ENCODE data around the gene MAD1L1.

The MAD1L1 gene

DNA sequence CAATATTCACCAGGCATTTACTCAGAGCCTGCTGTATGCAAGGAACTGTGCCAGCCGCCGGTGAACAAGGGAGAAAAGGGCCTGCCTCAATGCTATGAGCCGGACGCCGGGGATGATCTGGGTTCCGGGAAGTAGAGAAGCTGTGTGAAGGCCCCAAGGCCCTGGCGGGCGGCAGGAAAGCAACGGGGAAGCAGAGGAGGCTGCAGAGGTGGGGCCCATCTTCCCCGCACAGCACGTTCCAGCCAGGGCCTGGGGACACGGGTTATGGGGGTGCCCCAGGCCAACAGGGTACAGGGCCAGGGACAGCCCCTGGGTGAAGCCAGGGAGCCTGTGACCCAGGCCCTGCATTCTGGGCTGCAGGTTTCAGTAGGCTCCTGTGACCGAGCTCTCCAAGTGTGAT is 179.3 kb downstream of the MAD1L1 start:
- DNase-seq, result no peak

DNA sequence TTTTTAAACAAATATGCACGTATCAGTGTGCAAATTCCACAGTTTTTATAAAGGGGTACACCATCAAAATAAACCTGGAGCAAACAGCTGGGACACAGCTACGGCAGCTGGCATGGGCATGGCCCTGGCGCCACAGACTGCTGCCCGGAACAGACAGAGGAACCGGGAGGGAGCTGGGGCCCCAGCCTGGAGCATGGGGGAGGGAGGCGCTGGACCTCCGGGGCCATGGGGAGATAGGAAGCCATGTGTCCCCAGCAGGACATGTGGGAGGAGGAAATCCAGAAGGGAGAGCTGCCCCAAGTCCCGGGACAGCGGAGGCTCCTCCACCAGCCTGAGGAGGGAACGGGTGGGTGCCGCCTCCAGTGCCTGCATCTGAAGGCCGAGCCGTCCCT is 180.1 kb downstream of the MAD1L1 start:
- no peak for DNase-seq

DNA sequence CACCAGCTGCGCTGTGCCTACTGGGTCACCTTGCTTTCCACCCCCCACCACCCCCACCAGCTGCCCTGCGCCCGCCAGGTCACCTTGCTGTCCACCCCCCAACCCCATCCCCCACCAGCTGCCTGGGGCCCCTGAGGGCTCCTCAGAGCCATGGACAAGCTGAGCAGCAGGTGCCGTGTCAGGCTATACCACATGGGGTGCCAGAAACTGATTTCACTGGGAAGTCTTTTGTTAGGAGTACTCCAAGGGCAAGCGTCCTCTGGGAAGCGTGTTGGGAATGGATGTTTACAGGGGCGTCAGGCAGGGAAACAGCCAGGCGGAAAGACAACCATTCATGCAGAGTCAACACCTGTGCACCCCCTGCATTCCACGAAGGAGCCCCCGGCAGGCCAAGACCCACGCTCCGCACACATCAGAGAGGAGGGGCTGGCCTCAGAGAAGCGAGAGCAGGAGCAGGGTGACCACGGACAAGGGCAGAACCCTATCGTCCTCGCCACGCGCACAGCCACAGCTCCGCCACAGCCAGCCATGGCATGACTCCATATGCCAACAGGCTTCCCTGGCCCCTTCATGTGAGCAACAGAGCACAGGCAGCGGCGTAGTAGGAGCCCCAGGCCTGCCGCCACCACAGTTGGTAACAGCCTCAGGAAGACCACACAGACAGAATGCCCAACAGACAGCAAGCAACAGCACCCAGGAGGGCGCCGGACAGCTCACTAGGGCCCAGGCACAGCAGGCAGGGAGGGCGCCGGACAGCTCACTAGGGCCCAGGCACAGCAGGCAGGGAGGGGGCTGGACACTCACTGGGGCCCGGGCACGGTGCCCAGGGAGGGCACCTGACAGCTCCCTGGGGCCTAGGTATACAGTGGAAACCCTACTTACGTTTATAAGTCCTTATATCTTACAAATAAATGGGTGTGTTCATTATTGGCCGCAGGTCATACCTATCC is 180.8 kb downstream of the MAD1L1 start:
- no peak for DNase-seq

DNA sequence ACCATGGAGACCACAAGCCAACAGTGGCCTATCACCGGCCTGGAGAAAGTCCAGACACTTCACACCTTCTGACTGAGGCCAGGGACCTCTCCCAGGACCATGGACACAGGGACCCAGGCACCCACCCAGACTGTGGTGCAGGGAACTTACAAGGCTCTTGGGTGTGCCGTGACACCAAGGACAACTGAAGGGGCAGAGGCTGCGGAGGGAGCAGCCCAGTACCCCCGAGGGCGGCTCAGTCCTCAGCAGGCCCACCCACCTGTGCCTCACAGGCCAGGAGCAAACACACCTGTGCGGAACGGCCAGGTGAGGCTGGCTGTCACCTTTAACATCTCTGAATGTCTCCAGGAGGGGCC is 182.3 kb downstream of the MAD1L1 start:
- DNase-seq, result no peak

DNA sequence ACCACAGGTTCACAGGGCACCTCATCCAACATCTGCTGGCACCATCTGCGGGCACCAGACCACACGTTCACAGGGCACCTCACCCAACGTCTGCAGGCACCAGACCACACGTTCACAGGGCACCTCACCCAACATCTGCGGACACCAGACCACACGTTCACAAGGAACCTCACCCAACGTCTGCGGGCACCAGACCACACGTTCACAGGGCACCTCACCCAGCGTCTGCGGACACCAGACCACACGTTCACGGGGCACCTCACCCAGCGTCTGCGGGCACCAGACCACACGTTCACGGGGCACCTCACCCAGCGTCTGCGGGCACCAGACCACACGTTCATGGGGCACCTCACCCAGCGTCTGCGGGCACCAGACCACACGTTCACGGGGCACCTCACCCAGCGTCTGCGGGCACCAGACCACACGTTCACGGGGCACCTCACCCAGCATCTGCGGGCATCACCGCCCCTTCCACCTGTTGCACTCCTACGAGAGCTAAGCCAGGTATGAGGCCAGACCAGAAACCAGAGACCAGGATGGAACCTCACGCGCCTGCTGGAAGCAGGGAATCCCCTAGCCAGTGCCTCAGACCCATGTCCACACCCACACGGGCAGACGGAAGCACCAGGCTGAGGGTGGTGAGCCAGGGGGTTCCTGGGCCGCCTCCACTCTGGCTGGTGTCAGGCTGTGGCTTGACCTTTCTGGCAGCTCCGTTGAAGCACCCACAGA is 182.8 kb downstream of the MAD1L1 start:
- DNase-seq, result peak; percentile 66

DNA sequence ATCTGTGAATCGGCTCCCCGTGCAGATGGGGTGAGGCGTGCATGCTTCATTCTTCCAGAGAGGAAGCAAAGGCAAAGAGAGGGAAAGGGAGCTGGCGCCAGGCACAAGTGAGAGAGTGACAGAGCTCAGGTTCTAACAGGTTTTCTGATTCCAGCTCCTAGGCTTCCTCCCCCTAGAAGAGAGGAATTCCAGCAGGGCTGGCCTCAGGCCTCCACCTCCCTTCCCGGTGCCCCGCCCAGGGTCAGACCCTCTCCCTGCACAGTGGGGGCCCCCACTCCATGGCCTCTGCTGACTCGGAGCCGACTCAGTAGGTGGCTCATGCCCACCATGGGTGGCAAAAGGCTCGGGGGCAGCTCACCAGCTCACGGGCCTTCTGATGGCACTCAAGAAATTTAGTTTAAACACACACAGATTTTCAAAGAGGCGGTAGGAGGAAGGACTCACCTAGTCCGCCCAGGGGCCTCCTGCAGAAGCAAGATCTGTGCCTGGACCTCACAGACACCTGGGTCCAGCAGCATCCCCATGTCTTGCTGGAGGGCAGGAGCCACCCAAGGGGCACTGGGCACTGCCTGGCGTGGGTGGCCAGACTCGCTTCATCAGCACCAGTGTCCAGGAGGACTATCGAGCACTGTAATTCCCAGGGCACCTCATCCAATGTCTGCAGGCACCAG is 183.5 kb downstream of the MAD1L1 start:
- DNase-seq, result no peak

DNA sequence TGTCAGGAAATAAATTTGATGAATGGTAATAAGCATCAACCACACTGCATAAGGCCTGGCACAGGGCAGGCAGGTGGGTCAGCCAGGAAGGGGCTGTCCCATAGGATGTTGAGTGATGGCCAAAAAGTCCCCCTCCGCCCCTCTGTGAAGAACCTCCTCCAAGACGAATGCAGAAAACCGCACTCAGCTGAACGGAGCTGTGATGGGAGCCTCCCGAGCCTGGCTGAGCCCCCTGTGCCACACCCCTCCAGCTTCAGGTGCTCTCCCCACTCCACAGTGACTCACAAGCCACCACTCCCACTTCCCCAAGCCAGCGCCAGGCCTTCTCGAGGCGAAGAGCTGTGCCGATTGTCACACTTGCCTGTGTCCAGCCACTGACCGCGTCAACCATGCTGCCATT is 184.2 kb downstream of the MAD1L1 start:
- DNase-seq, result no peak

DNA sequence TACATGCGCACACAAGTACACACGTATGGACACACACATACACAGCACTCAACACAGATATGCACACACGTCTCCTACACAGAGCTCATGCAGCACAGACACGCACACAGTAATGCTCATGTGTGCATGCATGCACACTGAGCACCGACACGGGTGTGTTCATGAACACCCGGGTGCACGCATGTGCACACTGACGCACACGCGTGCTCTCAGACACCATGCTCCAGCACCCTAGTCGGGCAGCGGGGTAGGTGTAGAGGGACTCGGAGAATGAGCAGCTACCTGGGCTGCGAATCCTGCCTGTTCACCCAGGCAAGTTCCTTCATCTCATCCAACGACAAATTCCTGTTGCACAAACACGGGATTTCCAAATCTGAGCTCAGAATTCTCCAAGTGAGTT is 184.7 kb downstream of the MAD1L1 start:
- no peak for DNase-seq

DNA sequence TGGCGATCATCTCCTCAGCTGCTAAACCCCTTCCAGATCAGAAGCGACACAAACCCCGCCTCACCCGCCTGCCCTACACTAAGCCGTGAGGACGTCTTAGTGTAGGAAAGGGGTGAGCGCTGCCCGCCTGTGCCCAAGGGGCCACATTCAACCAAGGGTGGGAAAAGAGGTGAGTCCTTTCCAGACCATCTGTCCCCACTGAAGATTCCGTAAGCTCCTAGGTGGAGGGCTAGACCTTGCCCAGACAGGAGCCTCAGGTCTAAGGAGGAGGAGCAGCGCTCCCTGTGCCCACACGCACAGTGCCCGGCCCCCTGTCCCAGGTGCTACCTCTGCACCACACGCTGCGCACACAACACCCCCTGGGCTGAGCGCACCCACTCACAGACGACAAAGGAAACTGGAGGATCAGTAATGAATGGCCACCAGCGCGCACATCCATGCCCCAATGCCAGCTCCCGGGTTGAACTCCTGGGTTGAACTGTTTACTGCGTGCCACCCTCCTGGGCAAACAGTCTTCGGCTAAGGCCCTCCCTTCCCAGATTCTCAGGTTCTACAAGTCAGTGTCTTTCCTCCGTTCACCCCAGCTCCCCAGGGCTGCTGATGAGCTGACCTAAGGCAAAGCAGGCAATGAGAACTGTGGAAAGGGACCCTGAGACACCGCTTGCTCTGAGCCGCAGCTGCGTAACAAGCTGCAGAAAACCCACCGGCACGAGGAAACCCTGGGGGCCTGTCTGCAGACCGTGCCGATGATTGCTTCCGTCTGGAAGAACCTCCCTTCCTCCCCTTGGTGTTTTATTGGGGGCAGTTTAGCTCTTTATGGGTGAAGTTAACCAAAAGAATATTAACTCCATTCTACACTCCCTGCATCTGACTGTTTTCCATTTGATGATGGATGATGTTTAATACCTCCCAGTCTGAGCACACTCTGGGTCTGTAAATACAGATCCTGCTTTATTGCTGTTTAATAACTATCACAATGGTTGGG is 185.9 kb downstream of the MAD1L1 start:
- DNase-seq, result no peak

DNA sequence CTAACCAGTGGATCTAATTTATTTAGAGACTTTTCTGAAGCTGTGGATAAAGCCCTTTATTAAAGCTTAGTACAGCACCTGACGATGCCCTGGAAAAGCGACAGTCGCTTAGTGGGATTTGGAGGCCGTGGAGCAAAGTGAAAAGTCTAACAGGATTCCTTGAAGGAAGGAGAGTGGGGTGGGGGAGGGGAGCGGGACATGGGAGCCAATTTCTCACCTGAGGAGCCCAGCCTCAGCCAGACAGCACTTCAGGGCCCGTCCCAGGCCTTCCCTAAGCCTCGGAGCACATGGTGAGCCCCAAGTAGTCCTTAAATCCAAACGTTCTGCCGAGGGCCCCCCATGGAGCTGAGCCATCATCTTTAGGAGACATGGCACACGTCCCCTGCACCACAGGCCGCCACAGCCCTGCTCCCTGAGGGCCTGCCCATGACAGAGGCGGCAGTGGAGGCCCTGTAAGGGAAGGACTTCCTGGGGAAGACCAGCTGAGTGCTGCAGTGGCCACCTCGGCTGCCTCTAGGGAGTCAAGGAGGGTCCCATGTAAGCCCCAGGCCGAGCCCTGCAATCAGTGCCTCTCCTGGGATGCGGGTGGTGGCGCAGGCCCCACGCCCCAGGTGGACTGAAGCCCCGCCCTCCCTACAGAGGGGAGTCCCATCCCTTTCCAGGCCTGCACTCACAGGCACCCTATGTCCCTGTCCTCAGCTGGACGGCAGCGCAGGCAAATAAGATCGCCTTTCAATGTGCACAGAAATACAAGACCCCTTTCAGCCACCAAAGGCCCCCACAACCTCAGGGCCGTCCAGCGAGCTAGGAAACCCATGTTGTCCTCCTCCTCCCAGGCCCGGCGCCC is 187.0 kb downstream of the MAD1L1 start:
- DNase-seq, result no peak

DNA sequence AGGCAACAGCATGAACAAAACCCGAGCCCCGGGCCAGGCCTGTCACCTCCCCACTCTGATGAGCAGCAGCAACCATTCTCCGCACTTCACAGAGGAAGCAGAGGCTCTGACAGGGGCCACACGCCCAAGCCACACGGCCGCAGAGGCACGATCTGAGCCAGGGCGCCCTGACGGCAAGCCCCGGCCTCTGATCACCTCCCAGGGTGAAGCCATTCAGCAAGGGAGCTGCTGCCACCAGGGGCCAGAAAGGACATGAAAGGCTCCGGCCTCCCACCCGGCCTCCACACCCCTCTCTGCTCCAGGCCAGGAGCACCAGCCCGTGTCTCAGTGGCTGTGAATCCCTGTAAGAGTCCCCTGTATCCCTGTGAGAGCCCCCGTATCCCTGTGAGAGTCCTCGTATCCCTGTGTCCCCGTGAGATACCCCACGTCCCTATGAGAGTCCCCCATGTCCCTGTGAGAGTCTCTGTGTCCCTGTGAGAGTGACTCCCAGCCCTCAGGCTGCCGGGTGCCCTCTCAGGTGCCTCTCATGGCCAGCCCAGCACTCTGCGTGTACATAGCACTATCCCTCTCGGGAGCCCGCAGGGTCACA is 187.8 kb downstream of the MAD1L1 start:
- DNase-seq, result no peak

DNA sequence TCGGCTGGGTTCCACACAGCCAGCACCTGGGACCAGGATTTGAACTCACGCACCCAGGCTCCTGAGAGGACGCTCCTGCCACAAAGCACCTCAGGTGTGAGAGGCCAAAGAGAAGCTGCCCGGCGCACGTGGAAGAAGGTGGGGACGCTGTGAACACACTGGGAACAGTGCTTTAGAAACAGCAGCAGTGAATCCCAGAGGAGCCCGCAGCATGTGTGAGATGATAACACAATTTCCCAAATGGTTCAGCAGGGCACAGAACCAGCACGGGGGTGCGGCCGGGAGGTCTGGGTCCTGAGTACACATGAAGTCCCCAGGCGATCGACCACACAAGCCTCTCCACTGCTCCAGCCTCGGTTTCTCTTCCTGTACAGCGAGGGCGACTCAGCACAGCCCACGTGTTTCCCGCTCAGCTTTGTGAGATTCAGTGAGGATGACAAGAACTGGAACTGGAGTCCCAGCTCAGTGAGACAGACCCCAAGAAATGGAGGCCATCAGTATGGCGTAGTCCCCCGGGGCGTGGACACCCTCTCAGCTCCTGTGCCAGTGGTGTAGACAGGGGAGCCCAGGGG is 188.3 kb downstream of the MAD1L1 start:
- no peak for DNase-seq

DNA sequence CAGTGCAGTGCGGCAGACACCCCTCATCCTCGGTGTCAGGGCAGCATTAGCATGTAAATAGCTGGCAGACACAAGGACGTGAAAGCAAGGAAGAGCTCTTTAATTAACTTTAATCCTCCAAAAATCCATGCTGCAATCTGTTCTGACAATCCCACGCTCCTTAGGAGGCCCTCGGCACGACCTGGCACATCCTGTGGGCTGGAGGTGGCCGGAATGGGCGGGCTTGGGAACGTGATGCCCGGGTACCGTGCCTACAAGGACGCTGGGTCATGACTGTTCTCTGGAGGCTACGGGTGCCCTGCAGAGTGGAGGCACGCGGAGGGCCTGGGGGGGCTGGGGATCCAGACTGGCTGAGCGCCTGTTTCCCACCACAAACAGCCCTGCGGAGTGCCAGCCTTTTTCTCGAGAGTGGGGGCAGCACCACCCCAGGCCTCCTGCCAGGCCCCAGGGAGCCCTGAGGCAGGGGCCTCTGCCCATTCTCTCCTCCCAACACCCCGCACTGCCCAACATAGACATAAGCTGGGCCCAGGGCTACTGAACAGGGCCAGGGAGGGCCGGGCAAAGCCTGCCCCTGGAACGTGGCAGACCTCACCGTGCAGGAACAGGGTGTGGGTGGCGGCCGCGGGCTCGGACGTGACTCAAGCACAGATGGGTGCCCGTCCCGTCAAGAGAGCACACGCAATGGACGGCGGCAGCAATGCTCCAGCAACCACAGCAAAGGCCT is 189.3 kb downstream of the MAD1L1 start:
- DNase-seq, result no peak

DNA sequence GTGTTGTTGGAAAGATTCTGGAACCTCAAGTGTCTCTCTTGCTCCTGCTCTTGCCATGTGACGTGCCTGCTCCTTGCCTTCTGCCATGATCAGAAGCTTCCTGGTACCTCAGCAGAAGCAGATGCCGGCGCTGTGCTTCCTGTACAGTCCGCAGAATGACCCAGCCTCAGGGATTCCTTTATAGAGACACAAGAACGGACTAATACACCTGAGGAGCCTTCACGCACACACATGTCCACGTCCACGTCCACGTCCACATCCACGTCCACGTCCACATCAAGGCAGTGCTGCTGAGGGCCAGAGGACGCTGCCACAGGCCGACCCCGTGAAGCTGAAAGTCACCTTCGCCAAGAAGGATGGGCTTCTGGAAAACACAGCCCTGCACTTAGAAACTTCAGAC is 190.1 kb downstream of the MAD1L1 start:
- no peak for DNase-seq

DNA sequence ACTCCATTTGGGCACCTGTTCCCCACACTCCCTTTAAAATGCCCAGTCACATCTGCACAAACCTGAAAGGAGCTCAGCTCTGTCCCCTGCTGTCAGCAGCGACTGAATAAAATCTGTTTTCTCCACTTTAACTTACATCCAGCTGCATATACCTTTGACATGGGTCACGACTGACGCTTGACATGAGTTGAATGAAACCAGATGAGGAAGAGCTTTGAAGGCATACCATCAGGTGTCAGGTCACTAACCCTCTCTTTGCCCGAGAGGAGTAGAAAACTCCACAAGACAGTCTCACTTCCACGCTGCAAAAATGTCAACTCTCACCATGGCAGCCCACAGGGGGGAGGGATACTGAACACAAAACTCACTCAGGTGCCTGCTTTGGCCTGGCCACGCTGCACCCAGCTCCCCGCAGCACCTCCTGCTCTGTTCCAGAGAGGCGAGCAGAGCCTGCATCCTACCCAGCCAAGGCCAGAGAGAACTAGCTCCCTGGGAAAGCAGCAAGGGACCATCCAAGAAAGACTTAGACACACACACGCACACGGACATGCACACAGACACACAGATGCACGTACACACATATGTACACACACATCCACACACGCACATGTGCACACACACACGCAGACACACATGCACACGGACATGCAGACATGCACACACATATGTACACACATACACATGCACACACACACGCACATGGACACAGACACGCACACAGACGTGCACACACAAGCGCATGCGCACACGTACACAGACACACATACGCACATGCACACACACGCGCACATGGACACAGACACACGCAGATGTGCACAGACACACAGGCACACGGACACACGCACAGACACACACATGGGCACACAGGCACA is 191.0 kb downstream of the MAD1L1 start:
- DNase-seq, result no peak

DNA sequence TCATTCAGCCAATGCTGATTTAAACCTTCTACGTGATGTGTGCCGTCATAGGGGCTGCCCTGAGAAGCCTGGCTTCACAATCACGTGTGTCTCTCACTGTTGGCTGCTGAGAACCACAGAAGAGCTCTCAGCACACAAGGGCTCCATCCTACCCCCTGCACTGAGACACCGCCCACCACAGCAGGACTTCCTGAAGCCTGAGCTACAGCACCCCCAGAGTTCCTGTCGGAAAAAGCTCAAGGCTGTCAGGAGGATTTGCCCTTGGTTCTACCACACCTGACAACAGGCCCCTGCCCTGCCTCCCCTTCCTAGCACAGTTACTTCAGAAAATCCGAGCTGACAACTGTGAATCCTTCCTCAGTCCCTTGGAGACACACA is 191.9 kb downstream of the MAD1L1 start:
- DNase-seq, result no peak

DNA sequence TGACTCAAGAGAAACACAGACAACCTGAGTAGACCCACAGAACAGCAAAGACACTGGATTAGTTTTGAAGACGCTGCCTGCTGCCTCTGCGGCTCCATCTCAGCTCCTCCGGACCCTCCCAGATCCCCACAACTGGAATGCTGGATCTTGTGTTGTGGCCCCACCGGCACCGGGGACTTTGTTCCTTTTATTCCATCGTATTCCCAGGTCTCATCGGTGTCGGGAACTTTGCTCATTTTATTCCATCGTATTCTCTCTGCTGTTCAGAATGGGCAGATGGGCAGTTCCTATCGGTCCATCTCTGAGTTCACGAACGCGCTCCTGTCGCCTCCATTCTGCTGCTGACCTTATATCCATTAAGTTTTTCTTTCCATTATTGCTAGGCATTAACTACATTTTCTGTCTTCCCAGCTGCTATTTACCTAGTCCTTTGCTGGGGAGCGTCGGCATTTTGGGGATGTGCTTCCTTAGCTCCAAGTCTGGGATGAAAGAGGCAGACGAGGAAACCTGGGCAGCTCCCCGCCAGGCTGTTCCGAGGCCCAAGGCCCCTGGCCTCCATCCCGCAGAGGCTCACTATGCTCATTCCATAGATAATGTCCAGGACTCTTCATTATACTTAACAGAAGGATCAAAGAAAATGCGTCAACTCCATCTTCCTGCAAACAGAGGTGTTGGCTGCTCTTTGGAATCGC is 192.4 kb downstream of the MAD1L1 start:
- DNase-seq, result no peak

DNA sequence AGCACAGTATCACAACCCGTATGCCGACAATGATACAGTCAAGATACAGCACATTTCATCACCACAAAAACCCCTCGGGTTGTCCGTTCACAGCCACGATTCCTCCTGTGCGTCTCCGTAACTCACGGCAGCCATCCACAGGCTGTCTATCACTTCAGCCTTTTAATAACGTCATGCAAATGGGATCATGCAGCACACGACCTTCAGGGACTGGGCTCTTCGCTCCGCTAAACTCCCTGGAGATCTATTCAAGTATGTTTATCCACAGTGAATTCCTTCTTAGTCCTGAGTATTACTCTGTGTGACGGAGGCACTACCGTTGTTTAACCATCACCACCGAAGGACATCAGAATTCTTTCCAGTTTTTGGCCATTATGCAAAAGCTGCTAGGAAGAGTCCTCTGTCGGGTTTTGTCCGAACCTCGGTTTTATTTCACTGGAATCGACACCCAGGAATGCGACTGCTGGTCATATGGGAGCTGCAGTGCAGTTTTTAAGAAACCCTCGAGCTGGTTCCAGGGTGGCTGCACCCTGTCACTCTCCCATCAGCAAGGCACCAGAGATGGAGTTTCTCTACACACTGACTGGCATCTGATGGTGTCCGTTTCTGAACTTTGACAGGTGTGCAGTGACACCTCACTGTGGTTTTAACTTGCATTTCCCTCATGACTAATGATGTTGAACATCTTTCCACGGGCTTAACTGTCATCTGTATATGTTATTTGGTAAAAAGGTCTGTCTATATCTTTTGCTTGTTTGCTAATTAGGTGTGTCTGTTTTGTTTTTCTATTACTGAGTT is 193.6 kb downstream of the MAD1L1 start:
- no peak for DNase-seq
